NB4 (cell line): ENCODE measurements around the gene ALX4.

Experiments used
- CTCF ChIP-seq: IDR thresholded peaks from one replicate; pipeline ENCODE4 v1.5.1; 2012; ENCODE audit warnings: low read depth, low read length
- MYC ChIP-seq: IDR thresholded peaks from 2 replicates; pipeline ENCODE4 v1.6.1; 2011; ENCODE audit warnings: low read depth, low read length

DNA sequence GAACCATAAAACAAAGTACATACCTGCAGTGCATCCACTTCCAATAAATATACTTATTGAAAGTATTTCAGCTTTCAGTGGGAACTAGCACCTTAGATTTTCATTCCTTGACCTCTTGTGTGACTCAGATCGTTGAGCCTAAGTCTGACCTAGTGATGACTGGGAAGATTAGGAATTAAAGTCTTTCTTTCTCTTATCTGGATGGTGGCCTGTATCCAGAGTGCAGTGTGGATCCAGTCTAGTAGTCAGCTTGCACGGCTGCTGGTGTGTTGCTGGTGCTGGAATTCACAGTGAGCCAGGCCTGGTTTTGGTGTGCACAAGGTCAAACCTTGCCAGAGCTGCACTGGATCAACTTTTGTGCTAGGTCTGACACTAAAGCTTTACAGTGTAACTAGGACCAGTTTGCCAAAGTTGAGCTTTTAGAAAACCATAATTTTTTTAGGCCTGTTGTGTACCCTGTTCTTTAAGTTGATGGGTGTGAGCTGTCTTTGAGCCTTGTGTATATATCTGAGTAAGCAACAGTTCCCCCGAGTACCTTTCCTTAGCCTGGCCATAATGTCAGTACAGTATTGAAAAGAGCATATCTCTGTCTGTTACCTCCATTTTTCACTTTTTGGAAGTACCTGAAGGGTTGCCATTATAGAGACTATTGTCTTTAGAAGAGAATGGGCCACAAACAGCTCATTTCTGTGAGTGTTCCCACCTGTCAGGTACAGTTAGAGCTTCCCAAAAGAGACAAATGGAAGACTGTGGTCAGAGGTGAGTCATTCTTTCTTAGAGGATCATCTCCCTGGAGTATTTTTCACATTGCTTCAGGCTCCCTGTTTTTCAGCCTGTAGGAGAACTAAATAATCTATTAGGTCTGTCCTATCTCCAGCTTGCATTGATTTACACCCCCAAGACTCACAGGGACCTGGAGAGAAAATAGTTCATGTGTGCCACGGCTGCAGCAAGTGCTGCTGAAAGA lies 89.8 kb downstream of the ALX4 start:
- TF ChIP-seq CTCF, result no peak
- no peak for TF ChIP-seq MYC
